GM21390 (cell line): Measurements from ENCODE around the gene PCSK7.
A peak's percentile ranks its signal among the peaks of the same experiment; 100 is the strongest.
"Not testable (repeated sequence)": the region's sequence is repeated elsewhere in the genome, so short reads cannot be mapped to it uniquely, and the experiment has no call there.

ENCODE experiments used
- ATAC-seq: cut with Tn5 transposase; IDR thresholded peaks from one replicate; pipeline ENCODE4 v1.9.1; 2021; ENCODE audit not compliant: unreplicated experiment

Gene PCSK7

GRCh38 chr11:117231842-117232091 lies at the start of gene PCSK7:
Gene PCSK7 (minus strand): TSS chr11:117232073. CDS start chr11:117229844, 2,229 bp downstream.
- no peak for ATAC-seq

DNA sequence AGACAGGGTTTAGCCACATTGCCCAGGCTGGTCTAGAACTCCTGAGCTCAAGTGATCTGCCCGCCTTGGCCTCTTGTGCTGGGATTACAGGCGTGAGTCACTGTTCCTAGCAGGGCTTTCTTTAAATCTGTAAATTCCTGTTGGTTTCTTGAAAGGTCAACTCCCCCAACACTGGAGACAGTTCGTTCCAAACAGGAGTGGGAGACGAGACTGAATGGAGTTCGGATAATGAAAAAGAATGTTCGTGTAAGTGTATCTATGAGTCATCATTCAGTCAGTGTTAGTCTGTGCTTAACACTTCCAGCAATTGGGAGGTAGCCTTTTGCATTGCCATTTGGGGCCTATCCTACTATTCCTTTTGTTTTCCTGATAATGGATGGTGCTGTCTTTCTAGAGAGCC lies 49.3 kb upstream of the PCSK7 start:
- ATAC-seq, result no peak

DNA sequence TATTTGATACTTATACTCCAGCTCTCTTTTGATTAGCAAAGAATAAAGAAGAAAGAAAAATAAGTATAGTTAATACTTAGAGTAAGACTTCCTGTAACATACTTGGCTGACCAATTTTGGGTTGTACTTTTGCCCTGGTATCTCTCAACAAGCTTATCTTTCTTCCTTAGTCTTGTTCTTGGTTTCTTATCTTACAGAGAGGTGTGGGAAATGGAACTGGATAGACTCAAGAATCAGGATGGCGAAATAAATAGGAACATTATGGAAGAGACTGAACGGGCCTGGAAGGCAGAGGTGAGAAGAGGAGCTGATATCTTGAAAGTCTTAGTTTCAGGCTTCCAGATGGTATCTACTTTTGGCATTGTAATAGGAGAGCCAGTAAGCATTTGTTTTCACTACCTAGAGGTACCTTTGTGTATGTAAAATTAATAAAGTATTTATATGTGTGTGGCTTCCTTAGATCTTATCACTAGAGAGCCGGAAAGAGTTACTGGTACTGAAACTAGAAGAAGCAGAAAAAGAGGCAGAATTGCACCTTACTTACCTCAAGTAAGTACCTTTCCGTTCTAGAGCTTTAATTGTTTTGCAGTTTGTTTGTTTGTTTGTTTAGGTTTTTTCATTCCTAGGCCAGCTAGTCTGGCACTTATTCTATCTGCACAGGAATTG lies 48.0 kb upstream of the PCSK7 start:
- ATAC-seq, result no peak

DNA sequence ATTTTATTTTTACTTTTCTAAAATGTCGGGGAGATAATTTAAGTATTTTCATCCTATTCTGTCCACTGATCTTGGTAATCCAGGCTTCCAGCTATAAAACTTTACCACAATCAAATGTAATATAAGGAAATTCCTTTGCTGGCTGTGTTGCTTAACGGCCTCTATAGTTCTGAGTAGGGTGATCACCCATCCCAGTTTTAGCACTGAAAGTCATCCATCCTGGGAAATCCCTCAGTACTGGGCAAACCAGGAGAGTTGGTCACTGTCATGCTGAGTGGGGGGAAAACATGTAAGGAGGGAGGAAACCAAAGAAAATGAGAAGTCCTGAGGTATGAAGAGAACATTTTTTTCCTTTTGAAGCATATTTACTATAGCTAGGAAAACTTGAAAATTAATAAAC lies 46.5 kb upstream of the PCSK7 start:
- ATAC-seq, result no peak

GRCh38 chr11:117273550-117274289 lies 41.8 kb upstream of the PCSK7 start:
- ATAC-seq, result no peak

DNA sequence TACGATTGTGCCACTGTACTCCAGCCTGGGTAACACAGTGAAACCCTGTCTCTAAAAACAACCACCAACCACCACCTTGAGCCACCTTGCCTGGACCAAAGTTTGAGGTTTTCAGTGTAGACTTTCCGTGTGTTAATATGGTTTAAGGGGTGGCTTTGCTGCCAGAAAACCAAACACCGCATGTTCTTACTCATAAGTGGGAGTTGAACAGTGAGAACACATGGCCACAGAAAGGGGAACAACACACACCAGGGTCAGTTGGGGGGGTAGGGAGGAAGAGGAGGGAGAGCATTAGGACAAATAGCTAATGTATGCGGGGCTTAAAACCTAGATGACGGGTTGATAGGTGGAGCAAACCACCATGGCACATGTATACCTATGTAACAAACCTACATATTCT lies 40.3 kb upstream of the PCSK7 start:
- ATAC-seq, result not testable (repeated sequence)

- ATAC-seq, result no peak
Observed at GRCh38 chr11:117271208-117271607, 39.3 kb upstream of the PCSK7 start.

- ATAC-seq, result no peak
Observed at GRCh38 chr11:117269856-117270255, 38.0 kb upstream of the PCSK7 start.

DNA sequence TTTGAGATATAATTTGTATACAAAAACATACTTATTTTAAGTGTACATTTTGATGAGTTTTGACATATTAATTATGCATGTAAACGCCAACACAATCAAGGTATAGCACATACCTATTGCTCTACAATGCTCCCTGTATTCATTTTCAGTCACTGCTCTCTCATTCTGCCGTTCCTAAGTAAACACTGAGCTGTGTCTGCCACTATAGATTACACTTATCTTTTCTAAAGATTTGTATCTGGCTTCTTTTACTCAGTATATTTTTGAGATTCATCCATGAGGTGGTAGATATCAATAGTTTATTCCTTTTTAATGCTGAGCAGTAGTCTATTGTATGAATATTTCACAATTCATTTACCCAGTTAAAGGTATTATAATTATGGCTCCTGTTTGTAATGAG lies 33.9 kb upstream of the PCSK7 start:
- no peak for ATAC-seq

- ATAC-seq, result not testable (repeated sequence)
Observed at GRCh38 chr11:117264624-117265323, 32.9 kb upstream of the PCSK7 start.

GRCh38 chr11:117259417-117259816 lies 27.5 kb upstream of the PCSK7 start:
- ATAC-seq, result no peak

- no peak for ATAC-seq
Observed at GRCh38 chr11:117258576-117258975, 26.7 kb upstream of the PCSK7 start.

DNA sequence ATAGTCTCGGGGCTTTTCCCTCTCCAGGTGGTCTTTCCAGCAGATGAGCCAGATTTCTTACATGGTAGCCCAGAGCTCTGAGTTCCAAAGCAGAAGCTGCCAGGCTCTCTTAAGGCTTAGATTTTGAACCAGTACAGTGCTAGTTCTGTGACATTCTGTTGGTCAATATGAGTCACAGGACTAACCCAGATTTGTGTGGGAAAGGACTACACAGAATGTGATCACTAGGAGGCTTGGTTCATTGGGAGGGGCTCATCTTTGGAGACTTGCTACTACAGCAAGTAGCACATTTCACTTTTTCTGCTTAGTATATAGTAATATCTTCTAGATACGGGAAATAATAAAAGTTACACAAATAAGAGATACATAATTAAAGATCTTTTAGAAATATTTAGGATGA lies 24.7 kb upstream of the PCSK7 start:
- no peak for ATAC-seq

- no peak for ATAC-seq
Observed at GRCh38 chr11:117255966-117256365, 24.1 kb upstream of the PCSK7 start.

GRCh38 chr11:117251506-117251905 lies 19.6 kb upstream of the PCSK7 start:
- no peak for ATAC-seq

- ATAC-seq, result no peak
Observed at GRCh38 chr11:117249571-117249970, 17.7 kb upstream of the PCSK7 start.

DNA sequence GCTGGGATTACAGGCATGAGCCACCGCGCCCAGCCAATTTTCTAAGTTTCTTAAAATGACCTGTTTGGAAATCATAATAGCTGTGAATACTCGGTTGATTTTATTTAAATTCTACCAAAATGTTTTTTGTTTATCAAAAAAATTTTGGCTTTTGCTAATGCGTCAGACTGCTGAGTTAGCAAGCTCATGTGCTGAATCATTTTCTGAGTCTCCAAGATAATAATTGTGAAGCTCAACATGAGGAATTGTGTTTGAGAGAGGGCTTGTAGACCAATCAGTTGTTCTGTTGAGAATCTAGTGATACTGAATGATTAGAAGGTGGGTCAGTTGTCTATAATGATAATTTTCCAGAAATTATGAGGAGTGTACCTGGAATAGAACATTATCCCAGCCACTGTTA lies 16.5 kb upstream of the PCSK7 start:
- no peak for ATAC-seq

DNA sequence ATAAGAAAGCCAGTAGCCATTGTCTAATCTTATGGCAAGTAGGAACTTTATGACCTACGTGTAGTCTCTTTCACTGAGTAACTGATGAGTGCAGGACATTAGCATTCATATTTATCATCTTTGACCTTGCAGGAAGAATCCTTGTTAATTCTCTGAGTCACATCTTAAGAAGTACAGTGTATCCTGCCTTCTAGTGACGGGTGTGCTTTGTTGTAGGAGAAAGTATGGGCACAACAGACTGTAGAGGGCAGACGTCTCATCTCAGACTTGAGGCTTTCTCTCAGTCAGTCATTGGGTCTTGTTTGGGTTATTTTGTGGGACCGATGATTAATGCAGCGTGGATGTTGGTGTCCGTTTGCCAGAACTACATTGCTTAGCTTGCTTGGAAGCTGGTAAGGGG lies 7.4 kb upstream of the PCSK7 start:
- ATAC-seq, result no peak

DNA sequence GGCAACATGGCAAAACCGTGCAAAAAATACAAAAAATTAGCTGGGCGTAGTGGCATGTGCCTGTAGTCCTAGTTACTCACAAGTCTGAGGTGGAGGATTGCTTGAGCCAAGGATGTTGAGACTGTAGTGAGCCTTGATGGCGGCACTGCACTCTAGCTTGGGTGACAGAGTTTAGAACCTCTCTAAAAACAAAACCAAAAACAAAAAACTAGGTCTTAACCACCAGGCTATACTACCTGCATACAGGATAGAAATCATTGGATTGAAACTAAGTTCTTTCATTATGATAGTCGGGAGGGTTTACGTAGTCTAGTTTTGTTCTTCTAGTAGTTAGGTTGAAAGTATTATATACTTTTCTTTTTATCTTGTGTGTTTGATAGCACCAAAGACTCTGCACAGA lies 6.3 kb upstream of the PCSK7 start:
- no peak for ATAC-seq

DNA sequence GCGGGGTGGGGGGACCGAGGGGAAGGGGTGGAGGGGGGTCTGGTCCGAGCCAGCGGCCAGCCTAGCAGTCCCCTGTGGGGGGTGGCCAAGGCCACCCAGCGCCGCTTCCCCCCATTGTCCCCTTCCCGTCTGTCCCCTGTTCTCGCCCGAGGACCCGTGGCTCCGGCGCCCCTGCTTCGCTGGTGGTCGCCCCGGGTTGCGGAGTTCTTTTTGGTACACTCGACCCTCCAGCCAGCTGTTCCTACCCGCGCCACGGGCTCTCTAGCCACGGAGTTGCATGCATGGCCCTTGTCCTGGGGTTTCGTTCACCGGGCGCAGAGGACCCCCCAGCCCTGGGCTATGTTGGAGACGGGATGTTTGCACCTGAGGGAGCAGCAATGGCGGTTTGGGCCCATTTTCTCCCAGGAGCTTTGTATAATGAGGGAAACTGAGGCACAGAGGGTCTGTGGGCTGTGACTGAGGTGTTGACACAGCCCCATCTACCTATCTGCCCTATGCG lies 1.1 kb upstream of the PCSK7 start:
- ATAC-seq, result no peak

- ATAC-seq, result peak; percentile 76
Observed at GRCh38 chr11:117232092-117232878, 412 bp upstream of the PCSK7 start, which contains the start of gene RNF214. Gene RNF214 (plus strand): TSS chr11:117232671. CDS start chr11:117234273, 1,602 bp downstream.
